CD4-positive, alpha-beta T cell treated with Interleukin-15 for 1 hour (primary cell): Measurements from ENCODE around the gene AIFM3.

ENCODE experiments used
- DNase-seq: peaks from one replicate; pipeline ENCODE4 v3.0.0-alpha.2; 2020

Gene AIFM3

DNA sequence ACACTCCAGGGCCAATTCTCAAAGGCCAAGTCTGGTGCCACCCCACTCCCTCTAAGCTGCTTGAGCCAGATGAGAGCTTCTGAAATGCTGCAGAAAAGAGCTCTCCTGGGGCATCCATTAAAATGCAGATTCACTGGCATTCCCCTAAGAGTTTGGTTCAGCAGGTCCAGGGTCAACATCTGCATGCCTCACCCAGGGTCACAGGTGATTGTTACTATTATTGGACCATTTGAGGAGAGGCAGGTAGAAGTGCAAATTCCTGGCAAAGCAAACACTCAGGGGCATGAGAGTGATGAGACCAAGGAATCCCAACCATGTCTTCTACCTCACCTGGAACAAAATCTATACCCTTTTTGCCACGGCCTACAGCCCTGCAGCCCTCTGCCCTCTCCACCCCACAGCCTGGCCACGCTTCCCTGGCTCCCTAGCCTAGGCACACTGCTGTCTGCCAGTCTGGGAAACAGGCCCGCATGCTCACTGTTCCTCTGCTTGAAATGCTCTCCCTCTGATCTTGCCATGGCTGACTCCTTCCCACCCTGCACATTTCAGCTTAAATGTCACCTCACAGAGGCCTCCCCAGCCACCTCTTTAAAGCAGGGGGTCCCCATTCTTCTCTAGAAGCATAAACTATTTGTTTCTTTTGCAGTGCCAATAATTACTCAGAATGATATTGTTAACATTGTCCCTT, 43.5 kb downstream of the AIFM3 start:
- no peak for DNase-seq

DNA sequence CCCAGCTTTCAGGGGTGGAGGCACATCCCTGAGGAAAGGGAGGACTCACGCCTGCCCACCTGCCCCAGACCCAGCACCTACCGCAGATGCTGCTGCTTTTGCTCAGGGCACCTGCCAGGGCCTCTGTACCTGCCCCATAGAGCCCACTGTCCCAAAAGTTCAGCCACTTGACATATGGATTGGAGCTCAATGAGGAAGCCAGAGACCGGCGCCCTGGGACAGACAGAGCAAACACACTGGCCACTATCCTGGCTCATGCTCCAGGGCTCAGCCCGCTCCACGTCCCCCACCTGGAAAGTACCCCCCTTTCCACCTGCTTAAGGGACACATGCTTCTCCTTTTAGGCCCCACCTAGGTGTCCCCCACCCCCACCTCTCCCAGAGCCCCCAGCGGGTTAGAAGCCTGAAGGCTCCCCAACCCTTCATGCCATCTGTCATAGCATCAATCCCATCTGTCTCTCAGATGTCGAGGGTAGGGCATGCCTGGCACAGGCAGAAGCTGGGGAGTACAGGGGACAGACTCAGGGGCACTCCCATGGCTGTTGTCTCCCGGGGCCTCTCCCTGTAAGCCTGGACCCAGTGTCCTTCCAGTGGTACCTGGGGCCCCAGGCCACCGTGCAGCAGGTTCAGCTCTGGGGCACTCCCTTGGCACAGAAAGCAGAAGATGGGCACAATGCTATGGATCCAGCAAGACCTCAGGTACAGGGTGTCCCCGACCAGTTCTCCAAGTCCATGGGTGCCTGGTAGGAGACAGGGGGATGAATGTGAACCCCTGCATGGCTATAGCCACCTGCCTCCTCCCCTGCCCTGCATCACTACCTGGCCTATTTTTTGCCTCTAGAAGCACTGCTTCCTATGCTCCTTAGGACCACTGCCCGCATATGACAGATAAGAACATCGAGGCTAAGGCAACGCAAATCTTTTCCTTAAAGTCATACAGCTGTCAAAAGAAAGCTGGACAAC, 45.7 kb downstream of the AIFM3 start:
- no peak for DNase-seq

DNA sequence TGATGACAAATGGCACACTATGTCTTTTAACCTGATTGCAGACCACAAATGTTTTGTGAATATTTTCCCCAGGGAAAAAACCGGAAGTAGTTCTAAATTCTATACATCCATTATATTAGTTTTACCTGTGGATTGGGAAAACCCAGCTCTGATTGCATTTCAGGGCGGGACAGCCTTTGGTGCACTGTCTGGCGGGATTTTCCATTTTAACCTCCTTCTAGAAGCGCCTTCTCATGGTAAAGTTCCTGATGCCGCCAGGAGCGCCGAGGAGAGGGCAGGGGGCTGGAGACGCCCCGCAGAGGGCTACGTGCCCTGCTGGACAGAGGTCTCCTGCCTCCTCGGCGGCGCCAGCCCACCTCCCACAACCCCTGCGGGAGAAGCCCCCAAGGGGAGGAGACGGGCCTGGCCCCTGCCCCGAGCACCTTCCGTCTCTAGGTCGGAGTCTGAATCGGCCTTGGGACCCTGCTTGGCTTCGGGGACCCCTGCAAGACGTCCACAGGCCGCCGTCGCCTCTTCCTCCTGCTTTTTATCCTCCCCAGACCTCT, 46.7 kb downstream of the AIFM3 start:
- DNase-seq, result no peak

DNA sequence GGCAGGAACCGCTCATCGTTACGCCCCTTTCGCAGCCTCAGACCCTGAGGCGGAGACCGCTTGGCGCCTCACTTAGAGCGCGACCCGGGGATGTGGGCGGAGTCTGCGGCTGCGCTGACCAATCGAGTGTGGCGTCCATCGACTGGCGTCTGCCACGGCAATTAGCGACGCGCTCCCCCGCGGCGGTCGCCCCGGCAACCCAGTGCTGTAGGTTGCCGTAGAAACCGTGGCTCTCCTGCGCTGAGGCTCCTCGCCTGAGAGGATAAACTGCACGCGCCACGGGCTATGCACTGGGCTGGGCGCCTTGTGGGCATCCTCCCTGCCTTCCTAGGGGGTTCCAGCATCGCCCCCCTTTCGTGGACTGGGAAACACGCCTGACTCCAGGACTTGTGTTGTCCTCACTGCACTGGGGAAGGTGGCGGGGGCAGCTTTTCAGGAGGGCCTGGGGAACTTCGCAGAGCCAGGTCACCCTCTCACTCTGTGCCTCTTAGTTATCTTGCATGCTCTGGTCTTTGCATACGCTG, 47.2 kb downstream of the AIFM3 start:
- peak; percentile 93 for DNase-seq

DNA sequence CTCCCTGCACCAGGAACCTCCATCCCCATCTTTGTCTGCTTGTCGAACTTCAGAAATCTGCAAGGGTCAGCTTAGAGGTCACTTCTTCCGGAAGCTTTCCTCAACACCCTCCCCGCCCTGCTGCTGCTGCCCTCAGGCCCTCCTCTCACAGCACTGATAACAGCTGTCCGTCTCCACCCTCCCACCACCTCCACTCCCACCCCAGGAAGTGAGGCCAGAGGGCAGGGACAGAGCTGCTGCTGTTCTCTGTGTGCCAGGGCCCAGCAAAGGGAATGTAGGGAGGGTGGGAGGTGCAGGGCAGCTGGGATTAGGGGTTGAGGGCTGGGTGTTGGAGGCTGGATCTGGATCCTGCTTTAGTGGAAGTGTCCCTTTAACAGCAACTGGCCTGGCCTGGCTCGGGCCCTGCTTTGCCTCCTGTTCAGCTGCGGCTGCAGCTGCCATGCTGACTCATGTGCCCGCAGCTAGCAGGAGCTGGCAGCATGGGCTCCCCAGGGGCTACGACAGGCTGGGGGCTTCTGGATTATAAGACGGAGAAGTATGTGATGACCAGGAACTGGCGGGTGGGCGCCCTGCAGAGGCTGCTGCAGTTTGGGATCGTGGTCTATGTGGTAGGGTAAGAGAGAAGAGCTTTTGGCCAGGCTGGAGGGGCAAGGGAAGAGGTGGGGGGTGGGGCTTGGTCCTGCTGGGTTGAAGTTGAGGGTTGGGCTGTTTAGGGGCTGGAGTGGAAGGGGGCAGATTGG, 47.8 kb downstream of the AIFM3 start, which contains the start of gene P2RX6:
TSS of gene P2RX6 (plus strand) at position 440 of the 740 bp plus-strand sequence. CDS start at position 450, 10 bp downstream.
- no peak for DNase-seq

DNA sequence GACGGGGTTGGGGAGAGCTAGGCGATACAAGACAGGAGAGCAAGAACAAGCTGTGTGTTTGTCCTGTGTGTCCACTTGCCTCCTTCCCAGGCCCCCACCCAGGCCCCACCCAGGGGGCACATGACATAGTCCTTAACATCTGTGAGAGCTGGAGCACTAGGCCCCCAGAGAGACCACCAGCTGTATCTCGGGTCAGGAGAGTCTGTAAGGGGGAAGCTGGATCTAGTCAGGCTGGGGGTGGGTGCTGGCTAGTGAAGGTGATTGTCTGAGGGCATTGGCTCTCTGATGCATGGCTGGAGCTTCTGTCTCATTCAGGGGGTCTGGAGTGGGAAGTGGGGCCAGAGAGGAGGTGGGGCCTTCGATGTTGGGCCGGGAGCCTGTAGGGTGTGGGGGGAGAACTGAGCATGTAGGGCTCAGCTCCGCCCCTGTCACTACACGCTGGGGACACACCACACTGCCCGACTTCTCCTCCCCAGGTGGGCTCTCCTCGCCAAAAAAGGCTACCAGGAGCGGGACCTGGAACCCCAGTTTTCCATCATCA, 48.5 kb downstream of the AIFM3 start:
- no peak for DNase-seq

DNA sequence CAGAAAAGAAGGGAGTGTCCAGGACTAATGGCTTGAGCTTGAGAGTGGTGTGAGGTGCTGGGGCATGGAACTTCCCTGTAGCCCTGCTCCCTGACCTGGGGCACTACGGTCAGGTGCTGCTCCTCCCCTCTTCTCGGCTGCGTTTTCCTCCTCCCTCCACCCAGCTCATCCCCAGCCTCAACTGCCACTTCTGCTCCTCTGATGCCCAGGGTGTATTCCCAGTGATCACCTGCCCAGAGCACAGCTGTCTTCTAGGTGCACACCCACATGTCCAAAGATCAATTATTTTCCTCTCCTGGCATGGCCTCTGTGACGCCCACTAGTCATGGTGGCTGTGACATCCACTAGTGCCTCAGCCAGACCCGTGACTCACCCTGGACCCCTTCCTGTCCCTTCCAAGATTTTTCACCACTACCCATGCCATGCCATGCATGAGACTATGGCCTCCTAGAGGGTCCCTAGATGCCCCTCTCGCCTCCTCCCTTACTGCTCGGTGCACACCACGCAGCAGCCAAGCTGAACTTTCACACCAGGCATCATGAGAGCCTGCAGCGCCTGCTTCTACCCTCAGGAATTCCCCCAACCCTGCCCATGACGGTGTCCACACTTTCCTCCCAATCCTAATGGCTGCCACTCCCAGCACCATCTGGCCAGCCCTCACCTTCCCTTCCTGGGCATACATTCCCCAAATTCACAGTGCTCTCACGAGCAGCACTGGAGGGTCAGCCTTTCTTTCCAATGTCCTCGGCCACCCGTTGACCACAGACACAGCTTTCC, 49.8 kb downstream of the AIFM3 start:
- DNase-seq, result no peak

DNA sequence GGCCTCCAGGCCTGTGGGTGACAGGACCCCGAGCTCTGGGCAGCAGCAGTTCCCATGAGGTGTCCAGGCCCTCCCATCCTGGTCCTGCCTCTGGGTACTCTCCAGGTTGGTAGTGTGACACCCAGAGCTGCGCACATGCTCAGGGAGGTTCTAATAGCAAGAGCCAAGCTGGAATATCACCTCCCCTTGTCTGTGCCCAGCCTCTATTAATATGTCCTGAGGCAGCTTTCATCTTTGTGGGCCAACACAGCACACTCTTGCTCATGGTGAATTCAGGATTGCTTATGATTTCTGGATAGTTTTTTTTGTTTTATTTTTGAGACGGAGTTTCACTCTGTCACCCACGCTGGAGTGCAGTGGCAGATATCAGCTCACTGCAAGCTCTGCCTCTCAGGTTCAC, 51.3 kb downstream of the AIFM3 start:
- no peak for DNase-seq

DNA sequence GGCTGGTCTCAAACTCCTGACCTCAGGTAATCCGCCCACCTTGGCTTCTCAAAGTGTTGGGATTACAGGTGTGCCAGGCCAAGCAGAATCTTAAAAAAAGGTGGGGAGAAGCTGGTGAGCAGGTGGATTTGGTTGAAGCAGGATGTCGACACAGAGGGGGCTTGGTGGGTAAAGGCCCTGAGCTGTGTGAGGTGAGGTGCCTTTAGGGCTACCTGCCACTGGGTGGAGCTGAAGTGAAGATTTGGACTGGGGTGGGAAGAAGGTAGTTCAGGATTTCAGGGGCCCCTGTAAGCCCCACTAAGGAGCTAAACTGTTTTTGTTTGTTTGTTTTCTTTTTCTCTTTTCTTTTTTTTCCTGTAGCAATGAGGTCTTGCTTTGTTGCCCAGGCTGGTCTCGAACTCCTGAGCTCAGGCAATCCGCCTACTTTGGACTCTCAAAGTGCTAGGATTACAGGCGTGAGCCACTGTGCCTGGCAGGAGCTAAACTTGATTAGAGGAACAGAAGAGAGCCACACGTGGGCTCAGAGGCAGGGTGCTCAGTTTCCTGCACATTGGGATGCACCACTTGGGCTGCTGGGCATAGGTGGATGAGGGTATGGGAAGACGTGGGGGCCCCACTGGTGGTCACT, 53.9 kb downstream of the AIFM3 start:
- no peak for DNase-seq

DNA sequence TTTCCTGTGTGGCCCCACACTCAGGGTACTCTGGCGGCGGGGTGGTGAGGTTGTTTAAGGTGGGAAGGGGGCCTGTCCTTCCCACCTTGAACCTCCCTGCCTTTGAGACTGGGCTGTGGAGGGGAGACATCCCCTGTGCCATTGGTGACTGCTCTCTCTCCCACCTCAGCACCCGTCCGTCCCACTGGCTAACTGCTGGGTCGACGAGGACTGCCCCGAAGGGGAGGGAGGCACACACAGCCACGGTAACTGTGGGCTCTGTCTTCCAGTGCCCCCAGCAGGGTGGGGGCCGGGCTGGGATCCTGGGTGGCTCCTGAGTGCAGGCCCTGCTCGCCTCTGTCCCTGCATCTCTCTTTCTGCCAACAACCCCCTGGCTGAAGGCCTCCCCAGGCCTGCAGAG, 55.5 kb downstream of the AIFM3 start:
- DNase-seq, result no peak

DNA sequence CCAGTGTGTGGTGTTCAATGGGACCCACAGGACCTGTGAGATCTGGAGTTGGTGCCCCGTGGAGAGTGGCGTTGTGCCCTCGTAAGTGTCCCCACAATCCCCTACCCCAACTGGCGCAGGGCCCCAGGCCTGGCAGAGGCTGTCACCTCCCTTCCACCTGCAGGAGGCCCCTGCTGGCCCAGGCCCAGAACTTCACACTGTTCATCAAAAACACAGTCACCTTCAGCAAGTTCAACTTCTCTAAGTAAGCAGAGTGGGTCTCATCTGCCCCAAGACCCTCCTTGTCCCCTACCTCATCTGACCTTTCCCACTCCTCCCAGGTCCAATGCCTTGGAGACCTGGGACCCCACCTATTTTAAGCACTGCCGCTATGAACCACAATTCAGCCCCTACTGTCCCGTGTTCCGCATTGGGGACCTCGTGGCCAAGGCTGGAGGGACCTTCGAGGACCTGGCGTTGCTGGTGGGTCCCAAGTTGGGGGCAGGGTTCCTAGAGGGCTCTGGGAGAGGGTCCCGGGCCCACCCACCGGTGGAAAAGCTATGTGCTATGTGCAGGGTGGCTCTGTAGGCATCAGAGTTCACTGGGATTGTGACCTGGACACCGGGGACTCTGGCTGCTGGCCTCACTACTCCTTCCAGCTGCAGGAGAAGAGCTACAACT, 56.0 kb downstream of the AIFM3 start:
- no peak for DNase-seq

DNA sequence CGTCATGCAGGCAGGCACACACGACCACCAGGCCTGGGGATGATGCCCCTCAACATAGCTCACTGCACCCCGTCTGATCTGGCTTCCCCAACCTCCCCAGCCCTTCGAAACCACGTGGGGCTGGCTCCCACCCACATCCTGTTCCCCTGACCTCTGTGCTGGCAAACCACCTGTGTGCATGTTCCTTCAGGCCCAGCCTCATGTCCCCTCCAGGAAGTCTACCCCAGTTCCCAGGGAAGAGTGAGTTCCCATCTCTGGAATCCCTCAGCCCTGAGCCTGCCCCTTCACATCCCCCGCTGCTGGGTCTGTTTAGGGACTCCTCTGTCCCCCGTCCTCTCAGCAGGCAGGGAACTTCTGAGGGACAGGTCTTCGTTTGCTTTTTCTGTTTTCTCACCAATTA, 58.2 kb downstream of the AIFM3 start:
- DNase-seq, result no peak

DNA sequence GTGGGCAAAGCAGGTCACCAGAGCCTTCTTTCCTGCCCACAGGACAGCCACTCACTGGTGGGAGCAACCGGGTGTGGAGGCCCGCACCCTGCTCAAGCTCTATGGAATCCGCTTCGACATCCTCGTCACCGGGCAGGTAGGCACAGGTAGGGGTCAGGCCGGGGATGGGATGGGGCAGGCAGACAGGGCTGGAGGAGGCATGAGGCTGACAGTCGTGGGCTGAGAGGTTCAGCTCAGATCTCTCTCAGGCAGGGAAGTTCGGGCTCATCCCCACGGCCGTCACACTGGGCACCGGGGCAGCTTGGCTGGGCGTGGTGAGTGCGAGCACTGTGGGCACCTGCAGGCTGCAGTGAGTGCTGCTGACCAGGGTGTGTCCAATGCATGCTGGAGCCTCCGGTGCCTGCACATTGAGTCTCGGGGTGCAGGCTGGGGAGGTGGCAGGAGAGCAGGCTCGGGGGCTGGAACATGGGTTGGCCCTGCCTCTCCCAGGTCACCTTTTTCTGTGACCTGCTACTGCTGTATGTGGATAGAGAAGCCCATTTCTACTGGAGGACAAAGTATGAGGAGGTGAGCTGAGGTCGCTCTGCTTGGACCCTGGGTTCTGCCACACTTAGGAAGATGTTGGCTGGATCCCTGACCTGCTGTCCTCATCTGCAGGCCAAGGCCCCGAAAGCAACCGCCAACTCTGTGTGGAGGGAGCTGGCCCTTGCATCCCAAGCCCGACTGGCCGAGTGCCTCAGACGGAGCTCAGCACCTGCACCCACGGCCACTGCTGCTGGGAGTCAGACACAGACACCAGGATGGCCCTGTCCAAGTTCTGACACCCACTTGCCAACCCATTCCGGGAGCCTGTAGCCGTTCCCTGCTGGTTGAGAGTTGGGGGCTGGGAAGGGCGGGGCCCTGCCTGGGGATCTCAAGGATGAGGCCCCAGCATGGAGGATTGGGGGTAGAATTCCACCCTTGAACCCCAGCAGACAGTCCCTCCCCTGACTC, 59.0 kb downstream of the AIFM3 start:
- DNase-seq, result no peak

DNA sequence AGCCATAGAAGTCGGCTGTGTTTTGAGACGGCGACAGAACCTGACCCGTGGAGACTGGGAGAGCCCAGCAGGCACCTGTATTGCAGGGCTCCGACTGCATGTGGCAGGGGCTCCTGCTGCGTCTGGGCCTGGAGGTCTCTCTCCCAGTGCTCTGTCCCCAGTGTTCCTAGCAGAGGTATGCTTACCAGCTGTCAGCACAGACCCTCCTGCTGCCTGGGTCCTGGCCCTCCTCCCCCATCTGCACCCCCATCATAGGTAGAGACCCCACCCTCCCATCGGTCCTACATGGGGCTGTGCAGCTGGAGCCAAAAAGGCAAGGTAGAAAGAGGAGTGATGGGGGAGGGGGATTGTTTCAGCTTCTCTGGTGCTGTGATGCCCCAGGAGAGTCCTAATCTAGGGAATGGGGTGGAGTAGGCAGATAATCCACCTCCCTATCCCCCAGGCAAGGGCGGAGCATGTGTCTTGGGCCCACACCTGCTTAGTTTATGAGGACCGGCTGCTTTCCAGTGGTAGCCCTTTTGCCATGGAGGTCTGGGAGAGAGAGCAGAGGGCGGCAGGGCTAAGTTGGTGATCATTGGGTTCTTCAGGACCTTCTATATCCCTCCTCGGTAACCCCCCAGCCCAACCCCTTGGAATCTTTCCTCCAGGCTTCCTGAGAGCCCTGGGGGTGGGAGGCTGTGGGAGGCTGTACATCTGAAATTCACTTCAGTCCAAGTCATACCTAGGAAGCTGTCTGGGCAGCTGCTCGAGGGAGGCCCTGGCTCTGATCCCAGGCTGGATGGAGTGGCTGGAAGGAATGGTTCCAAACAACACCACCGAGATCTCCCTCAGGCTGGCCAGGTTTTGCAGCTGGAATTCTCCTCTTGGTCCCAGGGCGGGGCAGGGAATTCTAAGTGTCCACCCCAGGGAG, 60.0 kb downstream of the AIFM3 start:
- DNase-seq, result no peak

DNA sequence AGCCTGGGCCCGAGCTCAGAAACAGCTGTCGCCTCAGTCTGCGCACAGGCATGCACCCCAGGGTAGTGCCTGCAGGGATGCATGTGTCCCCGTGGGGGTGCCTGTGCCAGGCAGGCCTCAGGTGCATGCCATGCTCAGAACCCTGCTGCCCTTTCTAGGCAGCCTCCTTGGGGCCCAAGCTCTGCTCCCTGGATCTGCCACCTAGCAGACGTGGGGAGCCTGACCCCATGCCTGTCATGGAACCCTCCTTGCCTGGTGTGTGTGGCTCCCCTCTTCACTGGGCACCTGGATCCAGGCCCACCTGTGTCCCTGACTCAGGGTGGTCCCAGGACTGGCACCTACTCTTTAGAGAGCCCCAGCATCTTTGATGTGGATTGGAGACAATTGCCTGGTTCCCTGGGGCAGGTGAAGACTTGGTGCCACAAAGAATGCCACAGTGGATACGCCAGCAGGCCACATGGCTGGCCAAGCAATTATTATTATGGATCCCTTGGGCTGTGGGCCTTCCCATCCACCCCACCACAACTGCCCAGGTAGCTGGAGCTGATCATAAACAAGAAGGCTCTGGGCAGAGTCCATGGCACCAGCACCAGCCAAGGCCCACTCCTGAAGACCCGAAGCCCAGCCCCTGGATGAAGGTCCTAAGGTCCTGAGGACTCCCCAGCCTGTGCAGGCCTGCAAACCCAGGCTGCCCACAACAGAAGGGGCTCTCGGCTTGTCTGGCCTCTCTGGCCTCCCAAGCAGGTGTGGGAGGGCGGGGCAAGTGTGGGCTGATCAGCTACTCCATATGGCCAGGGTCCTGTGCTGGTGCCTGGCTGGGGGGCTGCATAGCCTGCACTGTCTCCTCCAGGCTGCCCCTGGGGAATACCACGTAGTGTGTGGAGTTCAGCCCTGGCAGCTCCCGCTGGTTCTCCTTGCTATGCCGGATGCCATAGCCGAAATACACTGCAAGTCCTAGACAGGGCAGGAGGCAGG, 61.5 kb downstream of the AIFM3 start:
- no peak for DNase-seq

DNA sequence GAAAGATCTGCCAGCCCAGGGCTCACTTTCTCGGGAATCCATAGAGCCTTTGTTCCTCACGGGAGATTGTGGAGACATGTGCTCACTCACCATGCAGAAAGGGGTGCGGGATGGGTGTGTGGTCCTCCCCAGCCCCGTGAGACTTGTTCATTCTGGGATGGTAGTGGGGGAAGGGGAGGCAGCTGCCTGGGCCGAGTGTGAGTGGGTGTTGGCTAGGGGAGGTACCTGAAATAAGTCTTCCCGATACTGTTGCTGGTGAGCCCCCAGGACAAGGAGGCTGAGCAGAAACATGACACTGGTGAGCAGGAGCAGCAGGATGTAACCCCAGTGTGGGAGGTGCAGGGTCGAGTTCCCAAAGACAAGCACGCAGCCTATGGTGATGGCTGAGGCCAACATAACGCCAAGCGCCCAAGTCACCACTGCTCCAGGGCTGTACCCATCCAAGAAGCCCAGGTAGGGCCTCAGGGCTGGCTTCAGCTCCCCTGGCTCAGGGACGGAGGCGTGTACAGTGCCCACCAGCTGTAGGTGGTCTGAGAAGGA, 62.5 kb downstream of the AIFM3 start:
- no peak for DNase-seq

DNA sequence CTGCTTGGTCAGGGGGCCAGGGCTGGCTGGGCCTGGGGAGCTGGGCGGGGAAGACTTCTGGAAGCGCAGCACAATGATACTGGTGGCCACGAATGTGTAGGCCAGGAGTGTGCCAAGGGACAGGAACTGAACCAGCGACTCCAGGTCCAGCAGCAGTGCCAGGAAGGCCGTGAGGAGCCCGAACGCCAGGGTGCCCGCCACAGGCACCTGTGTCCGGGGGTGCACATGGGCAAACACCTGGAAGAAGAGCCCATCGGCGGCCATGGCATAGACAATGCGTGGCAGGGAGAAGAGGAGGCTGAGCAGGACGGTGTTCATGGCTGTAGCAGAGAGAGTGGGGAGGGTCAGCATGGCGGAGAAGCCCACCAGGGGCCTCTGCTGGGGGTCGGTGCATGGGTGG, 63.0 kb downstream of the AIFM3 start:
- DNase-seq, result no peak
